T-helper 1 cell treated with Interleukin-12 subunit alpha and Interleukin-12 subunit beta and Interleukin-4 antibody, amounts not matched to agents 30 ng/mL and 1 ng/mL, for 36 hours (primary cell): Measurements from ENCODE around the gene GTF2I. TPM values are rescaled to one million over a fixed set of nuclear protein-coding genes. Genes with fewer than 3 reads are reported as not detected.
"Not testable (repeated sequence)": the region's sequence is repeated elsewhere in the genome, so short reads cannot be mapped to it uniquely, and the experiment has no call there.

ENCODE experiments used
- intact Hi-C: fragments of 100-400 bp; cut with micrococcal nuclease; formaldehyde crosslinking; loops from one replicate; pipeline ENCODE4 v1.15.1; 2024
- total RNA-seq: library from RNA; stranded (reverse); gene quantifications from 2 replicates; pipeline ENCODE4 v1.2.3, GENCODE V29; 2022

The GTF2I gene
- total RNA-seq, 1 donor from 2014 or later: 148 TPM

GRCh38 chr7:74655768-74656440 is 1.6 kb upstream of the GTF2I start:
- intact Hi-C loops: loop anchor here (2.0 to 10.0 kb wide), 8 partner anchors 21 to 1829 kb away; partner anchors contain the start of genes EIF4H, GTF2IRD1, RFC2 and TBL2

DNA sequence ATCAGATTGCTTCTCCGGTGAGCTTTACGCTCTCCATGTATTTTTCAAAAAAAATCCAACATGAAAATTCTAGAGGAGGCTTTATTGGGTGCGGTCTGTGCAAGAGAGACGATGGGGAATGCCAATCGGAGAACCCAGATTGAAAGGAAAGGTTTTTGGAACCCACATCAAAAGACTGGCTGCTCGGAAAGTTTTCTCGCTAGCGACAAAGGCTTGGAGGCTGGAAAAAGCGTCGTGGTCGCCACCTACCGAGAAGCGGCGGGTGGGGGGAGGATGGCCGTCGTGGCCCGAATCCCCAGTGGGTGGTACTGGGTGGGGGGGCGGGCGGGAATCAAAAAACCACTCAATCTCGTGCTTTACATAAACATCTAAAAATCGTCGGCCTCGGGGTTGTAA is 1.1 kb upstream of the GTF2I start:
- intact Hi-C loops: loop anchor here (2.0 to 10.0 kb wide), 7 partner anchors 46 to 1829 kb away; partner anchors contain the start of genes EIF4H, GTF2IRD1, RFC2 and TBL2

GRCh38 chr7:74656837-74657691 is 454 bp upstream of the GTF2I start:
- intact Hi-C loops: loop anchor here (2.0 to 10.0 kb wide), 7 partner anchors 45 to 1830 kb away; partner anchors contain the start of genes EIF4H, GTF2IRD1, RFC2 and TBL2

- intact Hi-C loops: loop anchor here (5.0 to 10.0 kb wide), 6 partner anchors 44 to 1831 kb away; partner anchors contain the start of genes EIF4H, RFC2, TBL2 and TYW1B
Measured at GRCh38 chr7:74658178-74659004, 873 bp downstream of the GTF2I start.

DNA sequence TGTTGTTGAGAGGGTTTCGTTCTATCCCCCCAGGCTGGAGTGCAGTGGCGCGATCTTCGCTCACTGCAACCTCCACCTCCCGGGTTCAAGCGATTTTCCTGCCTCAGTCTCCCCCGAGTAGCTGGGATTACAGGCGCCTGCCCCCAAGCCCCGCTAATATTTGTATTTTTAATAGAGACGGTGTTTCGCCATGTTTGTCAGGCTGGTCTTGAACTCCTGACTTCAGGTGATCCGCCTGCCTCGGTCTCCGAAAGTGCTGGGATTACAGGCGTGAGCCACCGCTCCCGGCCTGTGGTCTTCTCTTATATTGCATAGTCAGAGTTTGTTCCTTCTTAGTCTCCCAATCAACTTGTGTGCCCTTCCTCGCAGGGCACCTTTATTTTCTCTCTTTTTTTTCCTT is 2.7 kb downstream of the GTF2I start:
- intact Hi-C loops: not testable (repeated sequence)

DNA sequence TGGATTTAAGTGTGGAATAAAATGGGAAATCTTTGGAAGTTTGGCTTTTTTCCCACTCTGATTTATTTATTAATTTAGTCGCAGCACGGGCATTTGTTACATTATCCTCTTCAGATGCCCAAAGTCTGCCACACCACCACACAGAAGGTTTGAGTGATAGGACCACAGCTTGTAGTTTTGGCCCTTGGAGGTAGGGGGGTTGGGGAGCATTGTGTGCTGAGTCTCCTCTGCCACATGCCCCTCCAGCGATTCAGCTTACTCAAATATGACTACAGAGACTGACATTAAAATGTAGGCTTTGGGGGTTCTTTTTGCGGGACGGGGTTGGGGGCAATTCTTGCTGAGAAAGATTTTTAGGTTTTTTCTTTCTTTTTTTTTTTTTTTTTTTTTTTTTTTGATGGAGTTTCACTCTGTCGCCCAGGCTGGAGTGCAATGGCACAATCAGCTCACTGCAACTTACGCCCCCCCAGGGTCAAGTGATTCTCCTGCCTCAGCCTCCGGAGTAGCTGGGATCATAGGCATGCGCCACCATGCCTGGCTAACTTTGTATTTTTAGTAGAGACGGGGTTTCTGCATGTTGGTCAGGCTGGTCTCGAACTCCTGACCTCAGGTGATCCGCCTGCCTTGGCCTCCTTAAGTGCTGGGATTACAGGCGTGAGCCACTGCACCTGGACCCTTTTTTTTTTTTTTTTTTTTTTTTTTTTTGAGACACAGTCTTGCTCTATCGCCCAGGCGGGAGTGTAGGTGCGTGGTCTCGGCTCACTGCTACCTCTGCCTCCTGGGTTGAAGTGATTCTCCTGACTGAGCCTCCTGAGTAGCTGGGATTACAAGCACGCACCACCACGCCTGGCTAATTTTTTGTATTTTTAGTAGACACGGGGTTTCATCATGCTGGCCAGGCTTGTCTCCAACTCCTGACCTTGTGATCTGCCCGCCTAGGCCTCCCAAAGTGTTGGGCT is 4.6 kb downstream of the GTF2I start:
- intact Hi-C loops: not testable (repeated sequence)

DNA sequence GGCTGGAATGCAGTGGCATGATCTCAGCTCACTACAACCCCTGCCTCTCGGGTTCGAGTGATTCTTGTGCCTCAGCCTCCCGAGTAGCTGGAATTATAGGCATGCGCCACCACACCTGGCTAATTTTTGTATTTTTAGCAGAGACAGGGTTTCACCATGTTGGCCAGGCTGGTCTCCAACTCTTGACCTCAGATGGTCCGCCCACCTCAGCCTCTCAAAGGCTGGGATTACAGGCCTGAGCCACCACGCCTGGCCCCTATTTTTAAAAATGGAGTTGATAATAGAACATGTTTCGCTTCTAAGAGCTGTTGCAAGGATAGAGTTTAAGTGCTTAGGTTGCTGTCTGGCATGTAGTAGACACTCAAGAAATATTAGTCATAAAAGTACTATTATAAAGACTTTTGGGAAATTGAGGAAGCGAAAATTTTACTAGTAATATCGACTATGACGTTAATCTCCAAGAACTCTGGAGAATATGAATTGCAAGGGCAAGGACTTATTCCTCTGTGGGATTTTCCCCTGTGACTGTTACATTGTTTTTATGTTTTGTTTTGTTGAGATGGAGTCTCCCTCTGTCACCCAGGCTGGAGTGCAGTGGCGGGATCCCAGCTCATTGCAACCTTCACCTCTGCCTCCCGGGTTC is 7.9 kb downstream of the GTF2I start:
- intact Hi-C loops: no loop called here

DNA sequence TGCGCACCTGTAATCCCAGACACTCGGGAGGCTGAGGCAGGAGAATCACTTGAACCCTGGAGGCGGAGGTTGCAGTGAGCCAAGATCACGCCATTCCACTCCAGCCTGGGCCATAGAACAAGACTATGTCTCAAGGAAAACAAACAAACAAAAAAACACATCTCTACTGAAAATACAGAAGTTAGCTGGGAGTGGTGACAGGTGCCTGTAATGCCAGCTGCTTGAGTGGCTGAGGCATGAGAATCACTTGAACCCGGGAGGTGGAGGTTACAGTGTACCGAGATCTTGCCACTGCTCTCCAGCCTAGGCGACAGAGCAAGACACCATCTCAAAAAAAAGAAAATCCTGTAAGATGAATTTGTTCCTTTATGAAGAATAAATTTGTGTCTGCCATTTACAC is 9.5 kb downstream of the GTF2I start:
- intact Hi-C loops: not testable (repeated sequence)

- intact Hi-C loops: not testable (repeated sequence)
Measured at GRCh38 chr7:74667520-74667919, 10.0 kb downstream of the GTF2I start.

DNA sequence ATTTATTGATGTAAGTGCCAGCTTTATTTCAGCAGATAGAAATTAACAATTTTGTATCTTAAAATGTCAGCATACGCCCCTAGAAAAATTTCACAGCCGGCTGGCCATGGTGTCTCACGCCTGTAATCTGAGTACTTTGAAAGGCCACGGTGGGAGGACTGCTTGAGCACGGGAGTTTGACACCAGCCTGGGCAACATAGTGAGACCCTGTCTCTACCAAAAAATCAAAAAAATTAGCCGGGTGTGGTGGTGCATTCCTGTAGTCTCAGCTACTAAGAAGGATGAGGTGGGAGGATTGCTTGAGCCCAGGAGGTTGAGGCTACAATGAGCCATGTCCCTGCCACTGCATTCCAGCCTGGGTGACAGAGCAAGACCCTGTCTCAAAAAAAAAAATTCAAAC is 14.1 kb downstream of the GTF2I start:
- intact Hi-C loops: no loop called here

GRCh38 chr7:74672343-74672915 is 14.9 kb downstream of the GTF2I start:
- intact Hi-C loops: no loop called here

GRCh38 chr7:74674166-74674565 is 16.6 kb downstream of the GTF2I start:
- intact Hi-C loops: no loop called here

GRCh38 chr7:74682829-74683228 is 25.3 kb downstream of the GTF2I start:
- intact Hi-C loops: no loop called here

DNA sequence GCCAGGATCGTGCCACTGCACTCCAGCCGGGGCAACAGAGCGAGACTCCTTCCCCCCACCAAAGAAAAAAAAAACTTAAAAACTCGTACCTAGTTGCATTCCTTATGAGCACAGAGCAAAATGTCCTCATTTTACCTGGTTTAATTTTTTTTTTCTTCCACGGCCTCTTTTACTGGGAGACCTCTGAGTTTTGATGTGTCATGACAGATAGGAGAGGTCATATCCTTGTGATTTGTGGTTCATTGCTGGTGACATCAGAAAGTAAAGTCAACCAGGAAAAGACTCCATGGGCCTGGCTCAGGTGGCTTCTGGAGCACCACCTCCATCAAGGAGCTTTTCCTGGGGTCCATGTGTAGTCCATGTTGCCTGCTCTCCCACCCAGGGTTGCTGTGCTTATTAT is 26.3 kb downstream of the GTF2I start:
- intact Hi-C loops: no loop called here

DNA sequence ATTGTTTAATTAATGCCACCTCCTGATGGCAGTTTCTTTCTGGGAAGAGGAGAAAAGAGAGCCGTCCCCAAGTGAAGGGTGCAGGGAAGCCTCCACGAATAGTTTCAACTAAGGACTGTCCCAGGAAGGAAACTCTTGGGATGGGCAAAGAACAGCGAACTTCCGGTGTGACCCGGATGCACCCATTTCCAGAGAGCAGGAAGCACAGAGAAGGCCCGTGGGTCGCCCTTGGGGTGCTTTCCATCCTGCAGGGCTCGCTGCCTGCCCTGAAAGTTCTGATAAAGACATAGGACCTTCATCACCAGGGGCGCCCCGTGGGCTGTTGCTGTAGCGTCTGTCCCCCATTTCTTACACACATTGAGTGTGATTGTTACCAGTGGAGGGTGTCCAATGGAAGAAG is 27.0 kb downstream of the GTF2I start:
- intact Hi-C loops: no loop called here

DNA sequence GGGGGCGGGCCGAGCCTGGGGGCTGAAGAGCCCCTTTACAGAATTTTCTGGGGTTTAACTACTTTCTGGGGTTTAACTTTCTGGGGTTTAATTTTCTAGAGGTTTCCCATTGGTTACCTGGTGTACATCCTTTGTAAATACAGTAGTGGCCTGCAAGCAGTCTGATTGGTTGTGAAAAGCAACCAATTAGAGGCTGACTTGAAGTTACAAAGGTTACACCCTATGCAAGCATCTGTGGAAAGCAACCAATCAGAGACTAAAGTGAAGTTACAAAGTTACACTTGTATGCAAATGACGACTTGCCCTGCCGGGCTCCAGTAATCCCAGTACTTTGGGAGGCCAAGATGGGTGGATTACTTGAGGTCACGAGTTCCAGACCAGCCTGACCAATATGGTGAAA is 27.4 kb downstream of the GTF2I start:
- intact Hi-C loops: no loop called here

- intact Hi-C loops: no loop called here
Measured at GRCh38 chr7:74690474-74690873, 33.0 kb downstream of the GTF2I start.

GRCh38 chr7:74704419-74704818 is 46.9 kb downstream of the GTF2I start:
- intact Hi-C loops: loop anchor here (5.0 kb wide), 1 partner anchor 47 kb away; the partner anchor contains the start of gene GTF2I

DNA sequence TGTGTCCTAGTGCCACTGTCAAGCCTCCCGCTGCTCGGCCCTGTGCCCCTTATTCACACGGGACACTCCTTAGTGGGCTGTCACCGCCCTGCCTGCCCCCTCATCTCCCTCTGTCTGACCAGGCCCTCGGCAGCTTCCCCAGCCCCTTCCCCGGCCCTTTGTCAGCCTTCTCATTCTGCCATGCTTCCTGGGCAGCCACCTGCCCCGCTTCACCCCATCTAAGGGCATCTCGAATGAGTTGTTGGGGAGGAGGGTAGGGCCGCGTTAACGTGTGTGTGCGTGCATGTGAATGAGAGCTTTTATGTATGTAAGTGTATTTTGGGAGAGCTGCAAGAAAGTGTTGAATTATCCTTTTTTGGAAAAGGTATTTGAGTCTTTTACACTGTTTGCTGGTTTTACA is 49.7 kb downstream of the GTF2I start:
- intact Hi-C loops: no loop called here
